AG20443 (cell line): Measurements from ENCODE around the gene STK16.

ENCODE experiments used
- DNase-seq: peaks from one replicate; pipeline ENCODE4 v3.0.0; 2012; ENCODE audit warnings: low spot score, mixed read lengths

STK16 gene

DNA sequence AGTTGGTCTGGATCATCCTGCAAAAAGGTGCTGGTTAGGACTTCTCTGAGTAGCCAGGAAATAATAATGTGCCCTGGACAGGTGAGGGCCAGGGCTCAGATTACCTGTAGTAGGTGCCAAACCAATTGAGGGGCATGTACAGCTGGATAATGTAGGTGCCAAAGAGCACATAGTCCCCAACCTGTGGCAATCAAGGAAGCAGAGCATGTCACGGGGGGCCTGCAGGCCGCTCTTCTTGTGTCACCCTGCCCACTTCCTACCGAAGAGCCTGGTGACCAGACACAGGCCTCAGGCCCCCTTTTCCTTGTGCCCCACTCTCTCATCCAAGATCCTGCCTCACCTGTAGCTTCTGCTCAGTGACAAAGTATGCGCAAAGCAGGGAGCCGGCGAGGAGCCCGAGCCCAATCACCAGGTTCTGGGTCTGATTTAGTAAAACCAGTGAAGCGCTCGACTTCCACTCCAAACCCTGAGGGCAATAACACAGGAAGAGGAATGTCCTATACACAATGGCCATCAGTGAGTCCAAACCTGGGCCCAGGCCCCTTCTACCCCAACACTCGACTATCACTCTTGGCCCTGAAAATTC is 31.7 kb upstream of the STK16 start:
- DNase-seq = no peak

DNA sequence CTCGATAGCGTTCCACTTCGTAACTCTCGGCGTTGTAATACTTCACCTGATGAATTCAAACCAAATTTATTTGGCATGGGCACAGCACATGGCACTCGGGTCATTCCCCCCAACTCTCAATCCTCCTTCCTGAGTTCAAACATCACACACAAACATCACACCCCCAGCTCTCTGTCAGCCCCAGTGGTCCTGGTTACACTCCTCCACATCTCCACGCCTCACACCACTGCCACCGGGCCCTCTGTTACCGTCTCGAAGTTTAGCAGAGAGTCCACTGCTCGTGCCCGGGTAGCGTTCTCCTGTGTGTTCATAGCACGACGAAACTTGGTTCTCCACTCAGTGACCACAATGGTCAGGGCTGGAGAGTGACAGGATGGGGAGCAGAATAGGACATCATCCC is 31.1 kb upstream of the STK16 start:
- DNase-seq = no peak

DNA sequence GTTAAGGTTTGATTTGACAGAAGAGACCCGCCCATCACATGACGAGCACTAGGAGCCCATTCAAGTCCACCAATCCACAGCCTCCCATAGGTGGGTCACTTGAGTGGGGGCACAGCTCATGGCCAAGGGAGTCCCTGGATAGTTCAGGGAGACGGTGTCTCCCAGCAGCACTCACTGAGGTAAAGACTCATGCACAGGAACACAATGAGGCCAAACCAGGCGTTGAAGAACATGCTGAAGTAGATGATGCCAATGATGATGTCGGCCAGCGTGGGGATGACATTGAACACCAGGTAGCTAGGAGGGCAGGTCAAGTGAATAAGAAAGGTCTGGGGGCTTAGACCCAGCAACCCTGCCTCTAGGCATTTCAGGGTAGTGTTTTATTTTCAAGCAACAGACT is 30.5 kb upstream of the STK16 start:
- DNase-seq = no peak

DNA sequence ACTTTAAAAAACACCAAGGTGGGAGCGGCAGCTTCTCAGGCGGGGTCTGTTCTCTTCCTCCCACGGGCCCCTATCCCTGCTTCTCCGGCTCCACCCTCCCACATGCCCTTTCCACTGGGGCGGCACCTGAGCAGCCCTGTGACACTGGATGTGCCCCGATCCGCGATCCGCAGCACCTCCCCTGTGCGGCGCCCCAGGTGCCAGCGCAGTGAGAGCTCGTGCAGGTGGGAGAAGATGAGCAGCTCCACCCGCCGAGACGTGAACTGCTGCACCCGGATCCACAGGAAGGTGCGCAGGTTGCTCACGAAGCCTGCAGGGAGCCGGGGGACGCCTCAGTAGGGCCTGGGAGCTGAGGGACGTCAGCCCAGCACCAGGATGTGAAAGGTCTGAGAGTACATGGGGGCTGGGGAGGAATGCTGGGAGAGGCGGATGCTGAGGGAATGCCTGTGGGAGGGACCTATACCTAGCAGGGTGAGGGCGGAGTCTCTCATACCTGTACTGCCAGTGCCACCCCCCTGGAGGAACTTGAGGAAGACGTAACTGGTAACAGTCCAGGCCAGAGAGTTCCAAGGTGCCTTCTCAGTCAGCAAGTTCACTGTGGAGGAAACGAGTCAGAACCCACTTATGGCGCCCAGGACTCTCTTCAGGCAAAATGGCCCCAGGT is 29.3 kb upstream of the STK16 start:
- DNase-seq = no peak

DNA sequence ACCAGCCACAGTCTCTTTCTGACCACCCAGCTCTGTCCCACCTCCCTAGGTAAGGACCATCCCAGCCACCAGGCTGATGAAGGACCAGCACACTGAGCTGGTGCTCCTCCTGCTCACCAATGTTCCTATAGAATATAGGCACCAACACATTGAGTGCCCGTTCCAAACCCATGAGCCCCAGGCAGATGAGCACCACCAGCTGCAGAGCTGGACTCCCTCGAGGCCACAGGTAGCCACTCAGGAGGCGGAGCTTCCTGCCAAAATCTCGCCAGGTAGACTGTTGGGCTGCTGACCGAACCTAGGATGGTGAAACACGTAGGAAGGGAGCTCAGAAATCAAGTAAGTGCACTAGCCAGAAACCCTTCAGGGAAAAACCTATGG is 28.8 kb upstream of the STK16 start:
- DNase-seq = no peak

DNA sequence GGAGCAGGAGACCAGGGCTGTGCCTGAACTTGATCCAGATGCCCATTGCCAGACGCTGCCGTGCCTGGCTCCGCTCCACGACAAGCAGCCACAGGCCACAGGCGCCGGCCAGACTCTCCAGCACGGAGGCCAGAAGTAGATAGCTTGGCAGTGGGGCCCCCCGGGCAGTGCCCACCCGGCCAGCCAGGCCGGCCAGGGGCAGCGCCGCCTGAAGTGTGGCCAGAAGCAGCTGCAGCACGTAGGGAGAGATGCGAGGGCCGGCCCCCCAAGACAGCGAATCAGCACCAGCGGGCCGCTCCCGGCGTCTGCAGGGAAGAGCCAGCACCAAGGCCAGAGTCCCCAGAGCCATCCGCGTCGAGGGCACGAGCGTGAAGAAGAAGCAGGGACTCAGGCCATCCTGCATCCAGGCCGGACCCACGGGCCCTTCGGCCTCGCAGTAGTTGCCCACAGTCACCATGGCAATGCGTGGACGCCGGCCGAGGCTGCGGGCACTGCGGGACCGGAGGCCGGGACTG is 27.0 kb upstream of the STK16 start:
- peak; percentile 79 for DNase-seq

DNA sequence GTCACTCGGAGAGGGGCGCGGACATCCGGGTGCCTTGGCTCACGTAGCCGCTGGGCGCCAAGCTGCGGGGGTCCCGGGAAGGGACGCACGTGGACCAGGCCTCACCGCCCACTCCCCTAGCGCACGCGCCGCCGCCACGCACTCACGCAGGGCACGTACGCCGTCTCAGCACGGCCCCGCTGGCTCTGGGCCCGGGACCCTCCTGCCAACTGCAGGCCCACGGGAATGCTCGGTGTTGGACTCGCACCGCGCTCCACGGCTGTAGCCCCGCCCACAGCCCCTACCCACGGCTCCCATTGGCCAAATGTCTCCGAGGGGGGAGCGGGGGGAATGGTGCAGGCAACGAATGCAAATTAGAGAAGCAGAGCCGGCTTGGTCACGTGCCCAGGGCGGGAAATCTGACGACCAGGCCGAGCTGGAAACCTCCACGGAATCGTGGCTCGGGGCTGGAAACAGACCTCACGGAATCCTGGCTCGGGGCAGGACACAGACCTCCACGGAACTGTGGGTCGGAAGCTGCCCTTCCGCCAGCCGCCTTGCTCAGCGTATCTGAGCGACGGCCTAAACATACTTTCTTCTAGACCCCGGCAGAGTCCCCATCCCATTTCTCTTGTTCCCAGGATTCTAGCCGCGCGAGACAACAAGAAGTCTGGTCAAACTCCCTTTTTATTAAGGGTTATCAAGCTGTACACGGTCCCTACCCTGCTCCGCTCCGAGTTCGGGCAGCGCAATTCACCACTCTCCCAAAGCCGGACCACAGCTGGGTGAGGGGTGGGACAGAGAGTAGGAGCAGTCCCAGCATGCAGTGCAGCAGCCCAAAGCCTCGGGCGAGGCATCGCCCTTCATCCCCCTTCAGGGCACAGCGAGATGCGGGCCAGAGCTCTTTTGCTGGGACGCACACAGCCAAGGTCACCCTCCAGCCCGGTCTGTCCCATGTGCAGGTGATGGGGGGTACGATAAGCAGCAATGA is 26.3 kb upstream of the STK16 start, which contains the start of gene ABCB6:
ABCB6 (minus strand) TSS at position 227 of the 970 bp plus-strand sequence. CDS start 285 bp downstream, outside the sequence.
- DNase-seq = peak; percentile 95

DNA sequence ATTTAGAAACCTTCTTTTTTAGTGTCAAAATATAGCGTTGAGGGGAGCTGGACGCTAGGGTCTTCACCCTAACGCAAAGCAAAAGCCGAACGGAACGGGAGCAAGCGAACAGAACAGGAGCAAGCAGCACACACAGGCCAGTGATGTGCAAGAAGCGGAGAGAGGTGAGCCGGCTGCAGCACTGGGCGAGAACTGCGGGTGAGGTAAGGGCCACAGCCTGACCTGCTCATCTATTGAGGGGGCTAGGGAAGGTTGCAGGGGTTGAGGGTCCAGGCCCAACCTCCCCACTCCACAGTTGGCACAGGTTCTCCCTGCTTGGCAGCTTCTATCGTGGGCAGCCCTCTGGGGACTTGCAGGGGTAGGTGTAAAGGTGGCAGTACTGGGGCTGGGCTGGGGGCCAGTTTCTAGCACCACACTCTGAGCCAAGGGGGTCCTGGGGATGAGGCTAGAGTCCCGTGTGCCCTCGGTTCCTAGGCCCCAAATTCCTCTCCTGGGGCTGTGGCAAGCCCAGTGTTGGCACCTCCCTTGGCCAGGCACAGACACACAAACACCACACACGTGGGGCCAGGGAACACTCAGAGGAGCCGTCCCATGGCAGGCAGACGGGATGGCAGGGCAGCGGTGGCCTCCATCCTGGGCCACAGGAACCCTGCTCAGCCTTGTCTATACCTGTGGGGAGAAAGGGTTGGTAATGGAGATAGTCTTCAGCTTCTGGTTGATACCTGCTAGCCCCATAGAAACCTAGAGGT is 25.3 kb upstream of the STK16 start:
- no peak for DNase-seq

DNA sequence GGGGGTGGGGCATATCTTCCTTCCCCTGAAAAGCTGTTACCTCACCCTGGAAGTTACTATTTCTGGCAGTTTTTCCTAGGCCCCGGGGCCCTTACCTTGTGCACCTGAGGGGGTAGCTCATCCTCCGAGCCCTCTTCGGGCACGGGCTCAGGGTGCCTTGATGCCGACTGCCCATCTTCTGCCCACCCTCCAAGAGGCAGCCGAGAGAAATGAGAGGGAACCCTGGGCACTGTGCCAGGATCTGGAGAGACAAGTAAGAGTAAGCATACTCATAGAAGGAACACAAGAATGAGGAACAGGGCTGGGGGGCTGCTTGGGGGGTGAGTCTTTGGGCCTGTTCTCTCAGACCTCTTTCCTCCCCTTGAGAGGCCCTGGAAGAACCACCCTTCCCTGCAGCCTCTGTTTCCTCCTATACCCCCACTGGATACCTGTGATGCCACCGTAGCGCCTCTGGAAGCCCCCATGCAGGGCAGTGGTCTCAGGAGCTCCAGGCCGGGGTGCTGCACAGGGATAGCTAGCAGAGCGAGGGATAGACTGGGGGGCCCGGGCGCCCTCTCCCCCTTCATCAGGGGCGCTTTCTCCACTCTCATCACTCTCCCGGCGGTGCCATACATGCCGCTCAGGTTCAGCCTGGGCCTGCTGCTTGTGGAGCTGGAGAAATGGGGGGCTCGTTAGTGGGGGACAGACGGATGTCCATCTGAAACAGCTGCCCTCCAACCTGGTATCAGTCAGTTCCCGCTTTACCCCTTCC is 24.5 kb upstream of the STK16 start:
- DNase-seq = no peak

DNA sequence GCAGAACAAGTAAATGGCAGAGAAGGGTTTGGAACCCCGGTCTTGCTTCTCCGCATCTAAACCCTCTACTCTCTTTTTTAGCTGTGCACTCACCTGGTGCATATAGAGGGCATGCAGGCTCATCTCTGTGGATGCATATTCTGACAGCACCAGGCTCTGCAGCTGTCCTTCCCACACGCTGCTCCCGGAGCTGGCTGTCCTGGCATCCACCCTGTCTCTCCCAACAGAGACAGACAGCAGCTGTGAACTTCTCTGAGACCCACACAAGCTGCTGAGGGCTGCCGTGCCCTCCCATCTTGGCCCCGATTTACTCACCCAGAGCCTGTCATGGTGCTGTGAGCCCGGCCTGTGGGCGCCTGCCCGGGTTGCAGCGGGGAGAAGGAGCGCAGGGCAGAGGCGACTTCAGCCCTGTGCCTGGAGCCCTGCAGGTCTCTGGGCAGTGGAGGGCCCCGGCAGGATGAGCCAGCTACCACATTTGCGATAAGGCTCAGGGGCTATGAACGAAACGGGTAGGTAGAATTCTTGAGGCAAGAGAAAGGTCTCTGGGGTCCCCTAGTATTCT is 23.2 kb upstream of the STK16 start:
- no peak for DNase-seq

DNA sequence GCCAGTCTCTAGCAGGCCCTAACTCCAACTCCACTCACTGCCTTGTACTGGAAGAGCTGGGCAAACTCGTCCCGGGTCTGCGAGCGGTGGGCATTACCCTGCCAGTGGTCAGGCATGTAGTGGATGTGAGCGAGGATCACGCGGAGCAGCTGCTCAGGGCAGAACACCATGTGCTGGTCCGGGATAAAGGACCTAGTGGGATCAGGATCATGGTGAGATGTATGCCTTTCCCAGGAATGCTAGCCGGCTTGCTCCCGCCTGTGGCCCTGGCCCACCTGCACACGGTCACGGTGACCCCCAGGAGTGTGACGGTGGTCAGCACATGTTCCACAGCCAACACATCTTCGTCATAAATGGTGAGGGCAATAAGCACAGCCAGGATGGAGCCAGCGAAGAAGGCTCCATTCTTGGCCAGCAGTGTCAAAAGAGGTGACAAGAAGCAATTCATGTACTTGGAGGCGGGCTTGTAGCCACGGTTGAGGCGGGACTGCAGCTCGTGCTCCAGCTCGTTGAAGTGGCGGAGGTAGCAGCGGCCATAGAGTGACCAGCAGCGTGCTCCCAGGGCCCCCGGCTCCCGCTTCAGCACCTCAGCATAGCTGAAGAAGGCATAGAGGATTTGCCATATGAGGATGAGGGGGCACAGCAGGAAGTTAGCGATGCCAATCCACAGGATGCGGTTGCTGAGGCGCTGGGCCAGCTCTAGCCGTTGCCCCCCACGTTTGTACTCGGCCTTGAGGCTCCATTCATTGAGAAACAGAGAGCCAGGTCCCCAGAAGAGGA is 21.3 kb upstream of the STK16 start:
- DNase-seq = no peak

DNA sequence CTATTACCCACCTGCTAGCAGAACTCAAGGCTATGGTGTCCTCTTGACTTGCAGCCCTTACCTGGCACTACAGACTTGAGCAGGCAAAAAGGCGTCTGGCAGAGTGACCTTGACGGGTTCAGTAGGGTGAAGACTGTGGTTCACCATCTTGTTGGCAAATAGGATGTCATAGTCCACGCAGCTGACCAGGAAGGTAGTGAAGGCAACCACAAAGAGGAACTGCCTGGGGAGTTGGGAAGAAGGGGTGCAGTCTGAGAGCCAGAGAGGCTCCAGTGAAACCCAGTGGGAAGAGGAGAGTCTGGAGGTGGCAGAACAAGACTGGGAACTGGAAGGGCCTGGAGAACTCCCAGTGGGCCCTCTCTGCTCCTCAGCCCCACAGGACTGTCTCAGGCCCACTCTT is 19.9 kb upstream of the STK16 start:
- DNase-seq = no peak

DNA sequence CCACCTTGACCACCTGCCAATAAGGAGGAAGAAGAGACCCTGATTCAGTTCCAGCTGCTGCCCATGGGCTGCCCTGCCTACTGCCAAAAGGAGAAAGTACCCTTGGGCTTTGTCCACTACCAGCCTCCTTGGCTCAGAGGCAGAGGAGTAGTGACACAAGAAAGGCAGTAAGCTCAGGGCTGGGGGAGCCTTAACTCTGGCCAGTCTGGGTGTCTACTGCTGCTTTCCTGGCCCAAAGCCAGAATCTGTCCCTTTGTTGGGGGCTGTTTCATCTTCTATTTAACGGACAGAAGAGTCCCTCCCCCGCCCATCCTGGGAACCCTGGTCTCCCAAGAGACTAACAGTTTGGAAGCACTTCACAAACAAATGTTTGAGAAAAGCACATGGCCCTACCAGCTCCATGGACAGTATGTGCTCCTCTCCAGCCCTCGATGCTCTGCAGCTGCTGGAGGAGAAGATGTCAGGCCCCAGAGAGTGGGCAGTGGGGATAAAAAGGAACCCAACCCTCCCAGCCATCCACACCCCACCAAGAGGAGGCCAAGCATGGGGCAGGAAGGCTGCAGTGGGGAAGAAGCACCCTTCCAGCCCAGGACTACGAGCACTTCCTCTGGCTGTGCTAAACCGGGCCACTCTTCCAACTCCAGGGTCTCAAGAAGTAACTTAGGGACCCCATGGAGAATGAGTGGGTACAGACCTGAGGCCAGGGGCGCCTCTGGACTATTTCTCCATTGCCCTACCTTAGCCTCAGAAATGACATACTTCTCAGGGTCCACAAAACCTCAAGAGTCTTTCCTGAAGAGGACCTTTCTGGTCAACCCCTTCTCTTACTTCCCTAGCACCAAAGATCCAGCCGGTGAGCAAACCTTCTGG is 17.0 kb upstream of the STK16 start:
- DNase-seq = peak; percentile 13

DNA sequence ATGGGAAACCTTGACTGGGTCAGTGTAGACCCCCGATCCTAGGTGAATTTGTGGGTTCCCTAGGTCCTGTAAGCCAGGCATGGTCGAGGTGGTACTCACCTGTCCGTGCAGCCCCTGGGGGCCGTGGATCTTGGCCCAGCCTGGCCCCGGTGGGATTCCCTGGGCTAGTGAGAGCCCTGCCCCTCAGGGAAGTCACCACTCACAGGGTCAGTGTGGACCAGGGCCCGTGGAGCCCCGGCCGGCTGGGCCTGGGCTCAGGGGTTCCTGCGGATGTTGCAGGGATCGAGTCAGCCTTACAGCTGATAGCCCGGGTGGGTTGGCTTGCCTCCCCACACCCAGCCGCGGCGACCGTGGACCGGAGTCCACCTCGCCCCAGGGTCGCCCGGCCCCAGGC is 16.4 kb upstream of the STK16 start:
- no peak for DNase-seq

DNA sequence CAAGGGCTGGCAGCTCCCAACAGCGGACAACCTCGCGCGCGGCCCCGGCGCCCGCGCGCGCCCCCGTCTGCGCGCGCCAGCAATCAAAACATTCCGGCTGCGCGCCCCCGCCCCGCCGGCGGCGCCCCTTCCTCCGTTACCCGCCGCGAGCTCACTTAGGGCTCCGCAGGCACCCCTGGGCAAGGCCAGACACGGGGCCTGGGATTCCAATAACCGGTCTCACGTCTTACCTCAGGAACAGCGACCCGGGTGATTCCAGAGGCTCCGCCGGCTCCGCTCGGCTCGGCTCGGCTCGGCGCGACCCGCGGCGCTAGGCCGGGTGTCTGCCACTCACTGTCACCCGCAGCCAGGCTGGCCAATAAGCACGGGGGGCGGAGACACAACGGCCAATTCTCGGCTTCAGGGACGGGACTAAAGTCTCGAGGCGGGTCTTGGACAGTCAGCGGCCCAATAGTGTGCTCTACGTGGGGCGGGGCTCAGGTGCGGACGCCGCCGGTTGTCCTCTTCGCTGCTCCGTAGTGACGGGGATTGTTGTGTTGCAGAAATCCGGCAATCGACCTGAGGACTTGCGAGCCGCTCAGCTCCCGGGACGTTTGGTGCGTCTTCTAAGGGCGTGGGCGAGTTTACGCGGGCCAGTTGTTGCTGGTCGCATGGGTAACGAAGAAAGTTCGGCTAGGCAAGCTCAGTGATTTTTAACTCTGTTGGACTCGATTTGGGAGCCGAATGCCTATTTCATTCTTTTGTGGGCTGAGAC is 15.8 kb upstream of the STK16 start, which contains the start of the genes ANKZF1 and ATG9A:
ANKZF1 (plus strand) TSS at position 502 of the 754 bp plus-strand sequence. CDS start 452 bp downstream, outside the sequence.
ATG9A (minus strand) TSS at position 332 of the 754 bp plus-strand sequence. CDS start 1,612 bp downstream, outside the sequence.
- peak; percentile 98 for DNase-seq

DNA sequence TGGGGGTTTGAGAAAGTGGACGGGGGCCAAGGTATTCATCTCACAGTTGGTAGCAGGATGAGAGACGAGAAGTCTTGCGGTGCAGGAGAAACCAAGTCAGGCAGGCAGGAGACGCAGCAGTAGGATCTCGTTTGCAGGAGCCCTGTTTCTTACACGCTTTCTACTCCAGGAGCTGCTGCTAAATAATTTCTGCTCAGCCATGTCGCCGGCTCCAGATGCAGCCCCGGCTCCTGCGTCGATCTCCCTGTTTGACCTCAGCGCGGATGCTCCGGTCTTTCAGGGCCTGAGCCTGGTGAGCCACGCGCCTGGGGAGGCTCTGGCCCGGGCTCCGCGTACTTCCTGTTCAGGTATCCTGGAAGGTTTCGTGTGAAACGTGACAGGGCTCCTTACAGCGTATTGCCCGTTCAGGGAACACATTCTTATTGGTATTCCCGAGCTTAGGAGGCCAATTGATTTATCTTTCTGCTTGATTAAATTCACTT is 15.2 kb upstream of the STK16 start:
- peak; percentile 58 for DNase-seq

DNA sequence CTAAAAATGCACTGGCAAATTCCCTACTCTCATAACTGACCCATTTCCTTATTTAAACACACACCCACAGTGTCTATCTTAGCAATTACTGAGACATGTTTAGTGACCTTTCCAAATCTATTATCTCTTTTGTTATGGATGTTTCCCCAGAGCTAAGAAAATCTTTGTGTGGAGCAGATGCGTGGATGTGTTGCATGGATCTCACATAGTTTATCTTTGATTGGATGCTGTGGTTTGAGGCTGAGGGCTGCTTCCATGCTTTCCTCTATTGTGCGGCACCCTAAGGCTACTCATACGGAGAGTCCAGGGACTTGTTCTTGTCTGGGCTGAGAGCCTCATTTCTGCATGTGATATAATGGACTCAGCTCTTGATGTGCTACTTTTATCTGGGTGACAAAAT is 10.9 kb upstream of the STK16 start:
- no peak for DNase-seq

DNA sequence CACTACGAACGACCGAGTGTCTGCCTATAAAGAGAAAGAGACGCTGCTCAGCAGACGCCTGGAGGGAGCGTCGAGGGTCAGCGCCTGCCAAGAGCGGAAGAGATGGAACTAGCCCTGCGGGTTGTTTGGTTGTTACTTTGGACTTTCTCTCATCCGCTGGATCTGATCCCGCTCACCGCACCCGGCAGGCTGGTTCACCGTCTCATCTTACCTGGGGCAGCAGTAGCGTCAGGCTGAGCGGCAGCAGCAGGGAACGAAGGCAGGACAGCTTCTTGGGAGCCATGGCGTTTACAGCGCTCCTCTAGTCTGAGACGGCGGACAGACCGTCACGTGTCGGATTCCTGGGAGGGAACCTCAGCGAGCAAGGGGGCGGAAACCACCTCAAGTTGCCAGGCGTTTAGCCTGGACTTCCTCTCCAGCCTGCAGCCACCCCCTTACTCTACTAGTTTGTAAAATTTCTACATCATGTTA is 2.0 kb upstream of the STK16 start:
- peak; percentile 23 for DNase-seq
